H9 (cell line): ENCODE data around the gene SELPLG. TPM values are rescaled to one million over a fixed set of nuclear protein-coding genes. Genes with fewer than 3 reads are reported as not detected.

Source experiments
- DNase-seq: peaks from one replicate; pipeline ENCODE4 v3.0.0-alpha.2; 2017
- H2AFZ ChIP-seq: one replicate; pipeline ENCODE4 v1.6.1; 2013; ENCODE audit warnings: mild to moderate bottlenecking, low read length, control low read depth, moderate library complexity
- H2AK5ac ChIP-seq: 2 replicates; pipeline ENCODE4 v1.6.1; 2013; ENCODE audit warnings: low read length, control low read depth, mixed read lengths; ENCODE audit not compliant: insufficient read length
- H2BK120ac ChIP-seq: one replicate; pipeline ENCODE4 v1.6.1; 2013; ENCODE audit warnings: low read depth, mild to moderate bottlenecking, low read length, control low read depth, inconsistent platforms; ENCODE audit not compliant: poor library complexity, severe bottlenecking
- H2BK12ac ChIP-seq: 2 replicates; pipeline ENCODE4 v1.6.1; 2013; ENCODE audit warnings: low read length, control low read depth, mixed read lengths, low read depth; ENCODE audit not compliant: insufficient read length
- H2BK15ac ChIP-seq: 2 replicates; pipeline ENCODE4 v1.6.1; 2013; ENCODE audit warnings: low read depth, low read length, control low read depth
- H2BK20ac ChIP-seq: one replicate; pipeline ENCODE4 v1.6.1; 2013; ENCODE audit warnings: low read depth, mild to moderate bottlenecking, low read length, control low read depth, inconsistent platforms; ENCODE audit not compliant: poor library complexity, severe bottlenecking
- H2BK5ac ChIP-seq: 2 replicates; pipeline ENCODE4 v1.6.1; 2013; ENCODE audit warnings: low read length, control low read depth, mixed read lengths; ENCODE audit not compliant: insufficient read length
- H3K14ac ChIP-seq: 2 replicates; pipeline ENCODE4 v1.6.1; 2013; ENCODE audit warnings: low read length, control low read depth; ENCODE audit not compliant: insufficient read depth
- H3K18ac ChIP-seq: 2 replicates; pipeline ENCODE4 v1.6.1; 2013; ENCODE audit warnings: low read depth, mild to moderate bottlenecking, mixed read lengths, low read length, control low read depth; ENCODE audit not compliant: insufficient read length
- H3K23ac ChIP-seq: 2 replicates; pipeline ENCODE4 v1.6.1; 2013; ENCODE audit warnings: low read length, control low read depth, mixed read lengths, low read depth; ENCODE audit not compliant: insufficient read length
- H3K23me2 ChIP-seq: 2 replicates; pipeline ENCODE4 v1.6.1; 2013; ENCODE audit warnings: low read depth, mild to moderate bottlenecking, mixed read lengths, low read length, control low read depth; ENCODE audit not compliant: insufficient read length, poor library complexity, severe bottlenecking
- H3K27ac ChIP-seq: 2 replicates; pipeline ENCODE4 v1.5.1; 2013; ENCODE audit warnings: low read length, control low read depth, mixed read lengths, low read depth; ENCODE audit not compliant: insufficient read length
- H3K27me3 ChIP-seq: 2 replicates; pipeline ENCODE4 v1.6.1; 2013; ENCODE audit warnings: low read length, control low read depth, inconsistent platforms; ENCODE audit not compliant: insufficient read depth
- H3K4ac ChIP-seq: 2 replicates; pipeline ENCODE4 v1.6.1; 2013; ENCODE audit warnings: low read depth, mild to moderate bottlenecking, control low read depth, inconsistent platforms, low read length, moderate library complexity
- H3K4me1 ChIP-seq: 2 replicates; pipeline ENCODE4 v1.6.1; 2013; ENCODE audit warnings: low read length, control low read depth, inconsistent platforms; ENCODE audit not compliant: insufficient read depth
- H3K4me2 ChIP-seq: 2 replicates; pipeline ENCODE4 v1.6.1; 2013; ENCODE audit warnings: low read length, control low read depth, mixed read lengths; ENCODE audit not compliant: insufficient read length, insufficient read depth
- H3K56ac ChIP-seq: 2 replicates; pipeline ENCODE4 v1.6.1; 2013; ENCODE audit warnings: low read depth, mild to moderate bottlenecking, mixed read lengths, low read length, control low read depth; ENCODE audit not compliant: insufficient read length
- H3K79me1 ChIP-seq: 2 replicates; pipeline ENCODE4 v1.6.1; 2013; ENCODE audit warnings: low read depth, mild to moderate bottlenecking, moderate library complexity, low read length, control low read depth, inconsistent platforms; ENCODE audit not compliant: insufficient read depth, poor library complexity, severe bottlenecking
- H3K79me2 ChIP-seq: 2 replicates; pipeline ENCODE4 v1.6.1; 2013; ENCODE audit warnings: low read length, control low read depth, inconsistent platforms; ENCODE audit not compliant: insufficient read depth
- H3K9ac ChIP-seq: 2 replicates; pipeline ENCODE4 v1.6.1; 2013; ENCODE audit warnings: low read length, control low read depth, mixed read lengths; ENCODE audit not compliant: insufficient read length; ENCODE audit errors: extremely low read depth
- H3K9me3 ChIP-seq: one replicate; pipeline ENCODE4 v1.6.1; 2013; ENCODE audit warnings: low read depth, low read length, inconsistent platforms; ENCODE audit not compliant: control insufficient read depth
- H3T11ph ChIP-seq: one replicate; pipeline ENCODE4 v1.6.1; 2013; ENCODE audit warnings: mild to moderate bottlenecking, low read length, control low read depth, inconsistent platforms
- H4K20me1 ChIP-seq: one replicate; pipeline ENCODE4 v1.6.1; 2013; ENCODE audit not compliant: control insufficient read depth, insufficient read length, insufficient read depth
- H4K5ac ChIP-seq: 2 replicates; pipeline ENCODE4 v1.6.1; 2013; ENCODE audit warnings: low read depth, mild to moderate bottlenecking, mixed read lengths, low read length, control low read depth; ENCODE audit not compliant: insufficient read length
- H4K8ac ChIP-seq: replicated peaks from 2 replicates; pipeline ENCODE4 v1.6.1; 2013; ENCODE audit warnings: low read length, control low read depth, mixed read lengths, low read depth; ENCODE audit not compliant: insufficient read length
- H4K91ac ChIP-seq: 2 replicates; pipeline ENCODE4 v1.6.1; 2013; ENCODE audit warnings: low read depth, mild to moderate bottlenecking, moderate library complexity, mixed read lengths, low read length, control low read depth; ENCODE audit not compliant: insufficient read length
- H3K27ac Mint-ChIP-seq, 3 experiments: 2 replicates in 2 of 3; 3 replicates in 1 of 3; pipeline ENCODE4 v1.8.0; 2020 to 2021; ENCODE audit warnings: mixed read lengths in 3 of 3, mild to moderate bottlenecking in 1 of 3, moderate library complexity in 1 of 3
- H3K27me3 Mint-ChIP-seq: 2 replicates; pipeline ENCODE4 v1.8.0; 2021; ENCODE audit warnings: low read depth, mild to moderate bottlenecking, moderate library complexity, mixed read lengths
- H3K36me3 Mint-ChIP-seq, 3 experiments: 2 replicates in 2 of 3; 3 replicates in 1 of 3; pipeline ENCODE4 v1.8.0; 2020 to 2021; ENCODE audit warnings: low read depth in 3 of 3, mixed read lengths in 3 of 3; ENCODE audit not compliant: insufficient read depth in 1 of 3
- H3K4me1 Mint-ChIP-seq, 2 experiments: 2 replicates each; pipeline ENCODE4 v1.8.0; 2020; ENCODE audit warnings: mixed read lengths in 2 of 2
- H3K4me3 Mint-ChIP-seq, 2 experiments: 2 replicates in 1 of 2; 3 replicates in 1 of 2; pipeline ENCODE4 v1.8.0; 2020 to 2021; ENCODE audit warnings: mild to moderate bottlenecking in 2 of 2, mixed read lengths in 2 of 2, moderate library complexity in 1 of 2
- H3K9me3 Mint-ChIP-seq, 2 experiments: 2 replicates in 1 of 2; 3 replicates in 1 of 2; pipeline ENCODE4 v1.8.0; 2020; ENCODE audit warnings: mild to moderate bottlenecking in 2 of 2, mixed read lengths in 2 of 2, moderate library complexity in 1 of 2
- WGBS: extraction: QIAGEN DNeasy Blood & Tissue Kit; methylation state at CpG from one replicate; pipeline ENCODE4 v1.1.7; 2013; ENCODE audit warnings: missing lambda C conversion rate, low lambda C conversion rate, mixed read lengths; ENCODE audit not compliant: insufficient read length; ENCODE audit errors: extremely low coverage; 5-methylcytosine and 5-hydroxymethylcytosine counted together
- total RNA-seq: library from RNA; stranded (reverse); gene quantifications from 2 replicates; pipeline ENCODE4 v1.2.1, GENCODE V29; 2021
- TF ChIP-seq, protein P1 (sequence below): fragments of 200-600 bp; sonication (generic); conservative IDR thresholded peaks from 3 replicates; pipeline ENCODE4 v1.8.0; 2021; ENCODE audit warnings: antibody characterized with exemption, mild to moderate bottlenecking

SELPLG gene
- total RNA-seq, 1 experiment from 2014 or later = 0.15 TPM

GRCh38 chr12:108635997-108636808 lies 2.5 kb upstream of the SELPLG start:
- Histone ChIP-seq H2BK12ac (no peak overlapping the region), H2AK5ac (no peak overlapping the region), H3K23ac (no peak overlapping the region), H3K4ac (no peak overlapping the region), H3K79me1 (no peaks in the 10 kb centered on the region), H2BK20ac (no peak overlapping the region), H3K56ac (no peak overlapping the region), H2BK5ac (no peak overlapping the region), H3K14ac (no peak overlapping the region), H3K4me1 (peaks cover 12% of the 10 kb centered on the region; the same call in 1 of the 2 replicates), H3K9me3 (no peaks in the 10 kb centered on the region), H3K79me2 (no peaks in the 10 kb centered on the region), H3T11ph (no peak overlapping the region), H3K23me2 (no peaks in the 10 kb centered on the region), H3K27ac (no peak overlapping the region), H2BK120ac (no peak overlapping the region), H3K4me2 (no peak overlapping the region), H2AFZ (no peak overlapping the region), H3K9ac (no peak overlapping the region), H2BK15ac (no peak overlapping the region), H3K18ac (no peak overlapping the region), H4K5ac (no peak overlapping the region), H4K8ac (no peak overlapping the region), H3K27me3 (no peaks in the 10 kb centered on the region), H4K20me1 (no peaks in the 10 kb centered on the region), H4K91ac (no peak overlapping the region)
- Mint-ChIP-seq H3K27ac (peak overlapping the region in 1 of 3 experiments; percentile 81; a peak in 2 of 7 replicates), H3K4me1 (peaks cover 67 to 68% of the 10 kb centered on the region in 2 experiments), H3K9me3 (no peaks in the 10 kb centered on the region), H3K4me3 (no peak overlapping the region), H3K36me3 (peaks cover 0 to 4% (median 3%) of the 10 kb centered on the region in 3 experiments; a peak in 2 of 7 replicates), H3K27me3 (no peaks in the 10 kb centered on the region)
- no CpG with 5 or more reads among the region's 6 CpGs for WGBS
- TF ChIP-seq, protein P1, sequence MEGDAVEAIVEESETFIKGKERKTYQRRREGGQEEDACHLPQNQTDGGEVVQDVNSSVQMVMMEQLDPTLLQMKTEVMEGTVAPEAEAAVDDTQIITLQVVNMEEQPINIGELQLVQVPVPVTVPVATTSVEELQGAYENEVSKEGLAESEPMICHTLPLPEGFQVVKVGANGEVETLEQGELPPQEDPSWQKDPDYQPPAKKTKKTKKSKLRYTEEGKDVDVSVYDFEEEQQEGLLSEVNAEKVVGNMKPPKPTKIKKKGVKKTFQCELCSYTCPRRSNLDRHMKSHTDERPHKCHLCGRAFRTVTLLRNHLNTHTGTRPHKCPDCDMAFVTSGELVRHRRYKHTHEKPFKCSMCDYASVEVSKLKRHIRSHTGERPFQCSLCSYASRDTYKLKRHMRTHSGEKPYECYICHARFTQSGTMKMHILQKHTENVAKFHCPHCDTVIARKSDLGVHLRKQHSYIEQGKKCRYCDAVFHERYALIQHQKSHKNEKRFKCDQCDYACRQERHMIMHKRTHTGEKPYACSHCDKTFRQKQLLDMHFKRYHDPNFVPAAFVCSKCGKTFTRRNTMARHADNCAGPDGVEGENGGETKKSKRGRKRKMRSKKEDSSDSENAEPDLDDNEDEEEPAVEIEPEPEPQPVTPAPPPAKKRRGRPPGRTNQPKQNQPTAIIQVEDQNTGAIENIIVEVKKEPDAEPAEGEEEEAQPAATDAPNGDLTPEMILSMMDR = no peak
- DNase-seq = no peak
